Measurements from ENCODE around the gene BORCS5. TPM values are rescaled to one million over a fixed set of nuclear protein-coding genes. Genes with fewer than 3 reads are reported as not detected.

BORCS5 gene
- total RNA-seq, 2 experiments from 2014 or later, result 10.4 to 22.9 TPM

GRCh38 chr12:12353807-12354206, 3.1 kb upstream of the BORCS5 start:
- intact Hi-C loops (cut with micrococcal nuclease; ENCODE audit: unreplicated experiment), result loop anchor here (10.0 kb wide), 2 partner anchors 599 to 1959 kb away; partner anchors contain the start of gene KLRK1
- POLR2A ChIA-PET, result interaction anchor here (0.6 kb wide), 1 partner anchor 15 kb away, joined by 4 read pairs; no protein-coding TSS in a partner anchor
- H2AFZ ChIP-seq (ENCODE audit: low read length), result no peak overlapping the region
- H3K27ac ChIP-seq (ENCODE audit: low read depth, low read length, poor library complexity, severe bottlenecking), result no peak overlapping the region
- H3K9me3 ChIP-seq (ENCODE audit: low read length), result no peaks in the 10 kb centered on the region
- H3K36me3 ChIP-seq (ENCODE audit: insufficient read depth, low read length), result no peaks in the 10 kb centered on the region
- H3K4me2 ChIP-seq (ENCODE audit: low read length), result no peak overlapping the region
- peaks cover 15% of the 10 kb centered on the region for H3K4me1 ChIP-seq (ENCODE audit: insufficient read depth, low read length, poor library complexity, severe bottlenecking)
- no peak overlapping the region for H3K4me3 ChIP-seq (ENCODE audit: low read depth, low read length, poor library complexity, severe bottlenecking)
- peaks cover 13% of the 10 kb centered on the region; the same call in 1 of the 2 replicates for H3K79me2 ChIP-seq (ENCODE audit: insufficient read depth, low read depth, low read length)
- no peak for DNase-seq (ENCODE audit: low spot score)
- H4K20me1 ChIP-seq (ENCODE audit: insufficient read depth, low read length), result no peaks in the 10 kb centered on the region
- no TSS peak for BruUV-seq (replicated peaks)
- H3K9me2 ChIP-seq (ENCODE audit: insufficient read depth, low read length), result no peaks in the 10 kb centered on the region
- TF ChIP-seq EZH2phosphoT487 (IDR thresholded peaks at IDR 0.05; ENCODE audit: borderline replicate concordance, low read depth, low read length) (no peak), CTCF (conservative IDR thresholded peaks at IDR 0.05; ENCODE audit: low read length) (no peak)
- CTCF ChIA-PET (ENCODE audit: unreplicated experiment), result no interaction called here

GRCh38 chr12:12356467-12356895, 397 bp upstream of the BORCS5 start:
- BruUV-seq (replicated peaks), result TSS peak; percentile 92
- no peak for TF ChIP-seq CTCF (conservative IDR thresholded peaks at IDR 0.05; ENCODE audit: low read length)
- TF ChIP-seq EZH2phosphoT487 (IDR thresholded peaks at IDR 0.05; ENCODE audit: borderline replicate concordance, low read depth, low read length), result no peak
- Histone ChIP-seq H3K79me2 (ENCODE audit: insufficient read depth, low read depth, low read length) (peaks cover 18% of the 10 kb centered on the region; the same call in 1 of the 2 replicates), H3K27ac (ENCODE audit: low read depth, low read length, poor library complexity, severe bottlenecking) (peak overlapping the region; percentile 15), H3K4me1 (ENCODE audit: insufficient read depth, low read length, poor library complexity, severe bottlenecking) (peaks cover 18% of the 10 kb centered on the region), H3K9me3 (ENCODE audit: low read length) (no peaks in the 10 kb centered on the region), H4K20me1 (ENCODE audit: insufficient read depth, low read length) (no peaks in the 10 kb centered on the region), H3K9me2 (ENCODE audit: insufficient read depth, low read length) (no peaks in the 10 kb centered on the region), H3K36me3 (ENCODE audit: insufficient read depth, low read length) (peaks cover 4% of the 10 kb centered on the region; the same call in 1 of the 2 replicates), H3K4me3 (ENCODE audit: low read depth, low read length, poor library complexity, severe bottlenecking) (peak overlapping the region; percentile 81), H2AFZ (ENCODE audit: low read length) (peak overlapping the region; percentile 95), H3K4me2 (ENCODE audit: low read length) (peak overlapping the region; percentile 58)
- POLR2A ChIA-PET, result interaction anchor here (0.6 to 3.4 kb wide), 17 partner anchors 9 to 1446 kb away, joined by 3 to 24 read pairs (median 5); no protein-coding TSS in a partner anchor
- intact Hi-C loops (cut with micrococcal nuclease; ENCODE audit: unreplicated experiment), result loop anchor here (2.0 to 10.0 kb wide), 5 partner anchors 206 to 1962 kb away; partner anchors contain the start of genes CDKN1B, DUSP16 and KLRK1
- CTCF ChIA-PET (ENCODE audit: unreplicated experiment), result no interaction called here
- DNase-seq (ENCODE audit: low spot score), result no peak
